ENCODE measurements around the gene ZC3H7B.
"Not testable (repeated sequence)": the region's sequence is repeated elsewhere in the genome, so short reads cannot be mapped to it uniquely, and the experiment has no call there.

The ZC3H7B gene, protein sequence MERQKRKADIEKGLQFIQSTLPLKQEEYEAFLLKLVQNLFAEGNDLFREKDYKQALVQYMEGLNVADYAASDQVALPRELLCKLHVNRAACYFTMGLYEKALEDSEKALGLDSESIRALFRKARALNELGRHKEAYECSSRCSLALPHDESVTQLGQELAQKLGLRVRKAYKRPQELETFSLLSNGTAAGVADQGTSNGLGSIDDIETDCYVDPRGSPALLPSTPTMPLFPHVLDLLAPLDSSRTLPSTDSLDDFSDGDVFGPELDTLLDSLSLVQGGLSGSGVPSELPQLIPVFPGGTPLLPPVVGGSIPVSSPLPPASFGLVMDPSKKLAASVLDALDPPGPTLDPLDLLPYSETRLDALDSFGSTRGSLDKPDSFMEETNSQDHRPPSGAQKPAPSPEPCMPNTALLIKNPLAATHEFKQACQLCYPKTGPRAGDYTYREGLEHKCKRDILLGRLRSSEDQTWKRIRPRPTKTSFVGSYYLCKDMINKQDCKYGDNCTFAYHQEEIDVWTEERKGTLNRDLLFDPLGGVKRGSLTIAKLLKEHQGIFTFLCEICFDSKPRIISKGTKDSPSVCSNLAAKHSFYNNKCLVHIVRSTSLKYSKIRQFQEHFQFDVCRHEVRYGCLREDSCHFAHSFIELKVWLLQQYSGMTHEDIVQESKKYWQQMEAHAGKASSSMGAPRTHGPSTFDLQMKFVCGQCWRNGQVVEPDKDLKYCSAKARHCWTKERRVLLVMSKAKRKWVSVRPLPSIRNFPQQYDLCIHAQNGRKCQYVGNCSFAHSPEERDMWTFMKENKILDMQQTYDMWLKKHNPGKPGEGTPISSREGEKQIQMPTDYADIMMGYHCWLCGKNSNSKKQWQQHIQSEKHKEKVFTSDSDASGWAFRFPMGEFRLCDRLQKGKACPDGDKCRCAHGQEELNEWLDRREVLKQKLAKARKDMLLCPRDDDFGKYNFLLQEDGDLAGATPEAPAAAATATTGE

DNA sequence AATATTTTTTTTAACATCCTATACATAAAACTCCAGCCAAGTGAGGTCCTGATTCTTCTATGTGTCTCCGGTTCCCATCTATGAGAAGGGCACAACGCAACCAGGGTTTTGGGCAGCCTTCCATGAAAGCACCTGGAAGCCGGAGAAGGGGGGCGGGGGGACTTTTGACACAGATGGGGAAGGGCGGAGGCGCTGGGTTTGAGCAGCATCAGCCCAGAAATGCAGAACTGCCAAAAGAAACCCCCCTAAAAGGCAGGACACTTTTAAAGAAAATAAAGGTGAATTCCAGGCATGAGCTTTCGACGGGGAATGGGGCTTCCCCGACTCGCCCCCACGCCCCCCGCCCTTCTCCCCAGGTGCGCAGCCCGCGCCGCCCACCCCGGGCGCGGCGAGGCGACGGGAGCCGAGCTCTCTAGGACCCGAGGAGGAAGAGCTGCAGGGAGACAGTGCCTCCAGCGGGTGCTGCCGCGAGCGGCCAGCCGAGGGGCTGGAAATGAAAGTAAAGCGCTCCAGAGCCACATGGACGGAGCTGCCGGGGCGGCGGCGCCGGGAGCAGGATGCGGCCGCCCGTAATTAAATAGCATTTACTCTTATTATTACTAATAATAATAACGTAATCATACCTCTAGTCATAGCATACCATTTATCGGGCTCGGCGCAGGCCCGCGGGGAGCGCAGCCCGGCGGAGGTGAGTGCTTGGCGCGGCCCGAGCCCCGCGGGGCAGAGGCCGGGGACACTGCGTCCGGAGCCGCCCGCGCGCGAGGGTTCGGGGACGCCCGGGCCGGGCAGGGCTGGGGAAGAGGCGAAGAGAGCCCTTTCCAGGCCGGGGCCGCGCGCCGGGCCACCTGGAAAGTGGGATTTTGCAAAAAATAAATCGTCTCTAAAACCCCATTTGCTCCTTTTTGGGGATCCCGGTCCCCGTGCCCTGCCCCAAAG is at the start of gene ZC3H7B:
TSS of gene ZC3H7B (plus strand) at position 441 of the 936 bp plus-strand sequence. CDS start 19,136 bp downstream, outside the sequence.
- peak within 1 kb of the TSS; percentile 94 for H3K4me3 ChIP-seq (ENCODE audit: low read depth, low read length)
- peak; percentile 34 for DNase-seq (ENCODE audit: low read depth)

DNA sequence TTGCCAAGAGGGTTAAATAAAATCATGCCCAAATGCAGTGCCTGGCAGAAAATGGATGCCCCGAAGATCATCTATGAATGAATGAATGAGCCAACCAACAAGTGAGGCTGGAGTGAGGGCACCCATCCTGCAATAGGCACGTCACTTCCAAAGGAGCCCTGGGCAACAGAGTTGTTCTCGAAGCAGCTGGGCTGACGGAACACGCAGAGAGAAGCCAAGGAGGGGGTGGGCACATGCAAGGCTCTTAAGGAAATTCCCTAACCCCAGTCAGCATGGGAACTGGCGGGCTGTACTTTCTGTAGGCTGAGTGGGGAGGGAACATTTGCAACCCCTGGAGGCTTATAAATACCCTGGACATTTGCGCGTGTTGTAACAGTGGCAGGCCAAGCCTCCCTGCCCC is 49.0 kb upstream of the ZC3H7B start:
- no peak overlapping the region for H3K4me3 ChIP-seq (ENCODE audit: low read depth, low read length)
- no peak for DNase-seq (ENCODE audit: low read depth)

DNA sequence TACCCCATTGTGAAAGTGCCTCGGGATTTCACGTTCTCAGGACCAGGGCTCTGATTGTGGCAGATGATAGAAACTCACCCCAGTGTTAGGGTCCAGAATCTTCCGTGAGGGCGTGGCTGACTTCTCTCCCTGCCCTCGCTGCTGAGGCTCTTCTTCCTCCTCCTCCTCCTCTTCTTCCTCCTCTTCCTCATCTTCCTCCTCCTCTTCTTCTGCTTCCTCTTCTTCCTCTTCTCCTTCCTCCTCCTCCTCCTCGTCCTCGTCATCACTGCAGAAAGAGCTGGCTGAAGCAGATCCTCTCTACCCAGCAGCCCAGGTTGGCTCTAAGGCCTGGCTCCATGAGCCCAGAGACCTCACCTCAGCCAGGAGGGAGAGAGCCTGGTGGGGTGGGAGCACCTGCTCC is 47.1 kb upstream of the ZC3H7B start:
- DNase-seq (ENCODE audit: low read depth), result no peak
- H3K4me3 ChIP-seq (ENCODE audit: low read depth, low read length), result no peak overlapping the region

DNA sequence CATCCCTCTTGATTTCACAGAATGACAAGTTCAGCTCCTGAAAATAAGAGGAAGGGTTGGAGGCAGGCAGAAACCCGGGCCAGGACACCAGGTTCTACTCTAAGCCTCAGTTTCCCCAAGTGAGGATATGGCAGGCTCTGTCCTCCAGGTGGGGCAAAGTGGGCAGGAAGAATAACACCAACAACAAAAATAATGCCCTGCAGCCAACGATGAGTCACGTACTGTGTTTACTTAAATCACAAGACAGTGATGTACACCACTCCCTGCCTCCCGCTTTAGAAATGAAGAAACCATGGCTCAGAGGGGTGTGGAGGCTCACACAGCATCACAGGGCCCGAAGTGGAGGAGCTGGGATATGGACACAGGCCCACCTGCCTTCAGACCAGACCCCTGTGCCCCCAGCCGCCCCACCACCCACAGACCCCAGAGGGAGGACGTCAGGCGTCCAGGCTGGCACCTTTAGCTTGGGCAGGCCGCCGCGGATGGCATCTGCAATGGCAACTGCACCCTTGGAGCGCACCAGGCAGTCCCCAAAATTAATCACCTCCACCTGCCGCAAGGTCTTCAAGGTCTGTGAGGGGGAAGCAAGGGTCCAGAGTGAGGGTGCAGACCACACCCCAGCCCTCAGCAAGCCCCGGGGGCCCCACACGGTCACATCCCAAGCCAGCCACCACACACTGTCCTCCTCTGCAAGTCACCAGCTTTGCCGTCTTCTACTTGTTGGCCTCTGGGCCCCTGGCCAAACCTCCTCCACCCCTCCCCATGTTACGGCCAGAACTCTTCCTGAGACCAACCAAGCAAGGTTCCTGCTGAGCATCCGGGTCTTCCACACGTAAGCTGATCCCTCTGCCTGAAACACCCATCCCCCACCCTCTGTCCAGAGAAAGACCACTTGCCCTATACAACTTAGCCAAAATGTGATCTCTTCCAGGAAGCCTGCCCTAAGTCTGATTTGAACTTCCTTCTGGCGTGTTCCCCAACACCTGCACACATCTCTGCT is 44.8 kb upstream of the ZC3H7B start:
- no peak for DNase-seq (ENCODE audit: low read depth)
- no peak overlapping the region for H3K4me3 ChIP-seq (ENCODE audit: low read depth, low read length)

DNA sequence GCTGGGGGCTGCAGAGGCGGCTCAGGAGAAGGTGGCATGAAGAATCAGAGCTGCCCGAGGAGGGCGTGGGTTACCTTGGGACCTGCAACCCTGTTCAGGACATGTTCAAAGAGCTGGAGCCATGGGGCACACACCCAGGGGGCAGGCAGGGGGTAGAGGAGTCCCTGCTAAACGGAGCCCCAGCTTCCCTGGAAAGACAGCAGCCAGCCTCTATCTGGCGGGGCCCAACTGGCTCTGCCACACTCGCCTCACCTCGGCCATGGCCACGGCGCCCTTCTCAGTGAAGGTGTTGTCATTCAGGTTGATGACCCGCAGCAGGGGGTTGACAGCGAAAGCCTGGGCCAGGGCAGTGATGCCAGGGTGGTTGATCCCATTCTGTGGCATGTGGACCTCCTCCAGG is 43.6 kb upstream of the ZC3H7B start:
- no peak overlapping the region for H3K4me3 ChIP-seq (ENCODE audit: low read depth, low read length)
- no peak for DNase-seq (ENCODE audit: low read depth)

DNA sequence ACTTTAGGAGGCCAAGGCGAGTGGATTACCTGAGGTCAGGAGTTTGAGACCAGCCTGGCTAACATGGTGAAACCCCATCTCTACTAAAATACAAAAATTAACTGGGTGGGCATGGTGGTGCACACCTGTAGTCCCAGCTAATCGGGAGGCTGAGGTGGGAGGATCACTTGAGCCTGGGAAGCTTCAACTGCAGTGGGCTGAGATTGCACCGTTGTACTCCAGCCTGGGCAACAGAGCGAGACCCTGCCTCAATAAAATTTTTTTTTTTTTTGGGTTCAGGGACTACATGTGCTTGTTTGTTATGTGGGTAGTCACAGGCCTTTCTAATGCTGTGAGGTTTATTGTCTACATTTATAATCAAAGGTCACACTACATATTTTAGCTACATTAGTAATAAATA is 41.6 kb upstream of the ZC3H7B start:
- not testable (repeated sequence) for DNase-seq (ENCODE audit: low read depth); H3K4me3 ChIP-seq (ENCODE audit: low read depth, low read length)

DNA sequence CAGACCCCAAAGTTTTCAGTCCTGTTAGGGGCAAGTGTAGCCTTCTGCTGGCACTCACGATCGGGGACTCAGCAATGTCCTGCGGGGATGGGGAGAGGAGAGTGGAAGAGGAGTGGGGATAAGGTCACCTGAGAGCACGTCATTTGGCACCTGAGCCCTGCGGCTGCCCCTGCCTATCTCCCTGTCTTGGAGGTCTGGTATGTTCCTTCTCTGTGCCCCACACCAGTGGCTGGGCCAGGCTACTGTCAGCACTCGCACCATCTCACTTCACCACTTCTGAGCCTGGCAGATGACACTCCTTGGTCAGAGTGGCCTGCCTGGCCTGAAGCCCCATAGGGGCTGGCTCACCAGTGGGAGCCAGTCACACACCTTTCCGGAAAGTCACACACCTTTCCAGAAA is 40.5 kb upstream of the ZC3H7B start:
- DNase-seq (ENCODE audit: low read depth), result no peak

DNA sequence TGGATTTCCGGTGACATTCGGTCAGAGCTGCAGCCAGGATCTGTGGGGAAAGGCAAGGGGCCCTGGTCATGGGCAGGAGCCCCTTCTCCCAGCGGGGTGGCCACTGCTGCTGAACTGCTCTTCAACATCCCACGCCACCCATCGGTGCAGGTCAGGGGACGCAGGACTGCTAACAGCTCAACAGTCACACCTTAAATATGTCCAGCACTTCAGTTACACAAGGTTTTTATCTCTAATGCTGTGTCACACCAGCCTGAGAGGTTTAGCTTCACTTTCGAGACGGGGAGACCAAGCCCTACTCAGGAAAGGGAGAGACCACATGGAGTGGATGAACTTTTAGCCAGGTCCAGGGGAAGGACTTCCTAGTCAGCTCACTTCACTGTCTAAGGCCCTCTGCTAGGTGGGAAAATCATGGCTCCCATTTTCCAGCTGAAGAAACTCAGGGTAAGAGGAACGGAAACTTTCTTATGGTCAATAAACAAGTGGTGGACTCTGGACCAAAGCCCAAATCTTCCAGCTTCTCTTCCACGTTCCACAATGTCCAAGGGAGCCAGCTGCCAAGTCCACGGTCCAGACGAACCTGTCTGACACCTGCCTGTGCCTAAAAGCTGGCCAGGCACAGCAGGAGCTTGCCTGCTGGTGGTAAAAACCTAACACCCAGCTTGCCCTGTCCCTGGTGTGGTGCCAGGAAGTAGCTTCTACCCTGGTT is 39.6 kb upstream of the ZC3H7B start:
- H3K4me3 ChIP-seq (ENCODE audit: low read depth, low read length), result no peak overlapping the region
- no peak for DNase-seq (ENCODE audit: low read depth)

More for the DNA sequence above, 40.5 kb upstream of the ZC3H7B start:
- H3K4me3 ChIP-seq (ENCODE audit: low read depth, low read length), result no peak overlapping the region

DNA sequence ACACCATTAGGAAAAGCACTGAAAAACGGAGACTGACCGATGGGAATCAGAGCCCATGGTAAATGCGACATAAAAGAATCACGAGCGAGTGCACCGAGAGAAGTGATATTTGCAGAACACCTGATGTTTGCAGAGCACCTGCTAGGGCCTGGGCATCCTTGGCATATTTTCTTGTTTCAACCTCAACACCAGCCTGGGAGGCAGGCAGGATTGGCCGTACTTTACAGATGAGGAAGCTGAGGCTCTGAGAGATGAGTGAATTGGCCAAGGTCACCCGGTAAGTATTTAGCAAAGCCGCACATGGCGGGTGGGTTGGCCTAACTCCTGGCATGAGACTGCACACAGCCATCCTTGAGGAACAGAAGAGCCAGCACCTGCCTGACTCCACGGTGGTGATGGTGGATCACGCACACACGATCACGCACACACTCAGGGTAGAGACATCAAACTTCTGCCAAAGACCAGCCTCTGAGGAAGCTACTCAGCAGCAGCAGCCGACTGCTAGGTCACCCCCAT is 39.0 kb upstream of the ZC3H7B start:
- H3K4me3 ChIP-seq (ENCODE audit: low read depth, low read length), result no peak overlapping the region
- DNase-seq (ENCODE audit: low read depth), result no peak

DNA sequence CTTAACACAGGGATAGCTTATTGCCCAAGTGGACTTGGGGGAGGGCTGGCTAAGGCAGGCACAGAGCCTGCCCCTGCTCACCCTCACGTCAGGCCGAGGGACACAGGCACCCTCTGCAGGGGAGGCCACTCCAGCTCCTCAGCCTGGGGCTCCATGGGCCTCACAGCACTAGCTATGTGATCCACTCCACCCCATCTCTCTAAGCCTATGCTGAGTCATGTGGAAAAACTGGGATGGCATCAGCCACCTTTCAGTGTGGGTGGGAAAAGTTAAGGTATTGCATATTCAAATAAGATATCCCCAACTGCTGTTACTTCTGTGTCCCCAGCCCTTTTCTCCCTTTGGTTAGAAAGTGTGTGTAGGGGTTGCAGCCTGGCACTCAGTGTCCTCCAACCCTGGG is 37.6 kb upstream of the ZC3H7B start:
- no peak for DNase-seq (ENCODE audit: low read depth)
- H3K4me3 ChIP-seq (ENCODE audit: low read depth, low read length), result no peak overlapping the region

DNA sequence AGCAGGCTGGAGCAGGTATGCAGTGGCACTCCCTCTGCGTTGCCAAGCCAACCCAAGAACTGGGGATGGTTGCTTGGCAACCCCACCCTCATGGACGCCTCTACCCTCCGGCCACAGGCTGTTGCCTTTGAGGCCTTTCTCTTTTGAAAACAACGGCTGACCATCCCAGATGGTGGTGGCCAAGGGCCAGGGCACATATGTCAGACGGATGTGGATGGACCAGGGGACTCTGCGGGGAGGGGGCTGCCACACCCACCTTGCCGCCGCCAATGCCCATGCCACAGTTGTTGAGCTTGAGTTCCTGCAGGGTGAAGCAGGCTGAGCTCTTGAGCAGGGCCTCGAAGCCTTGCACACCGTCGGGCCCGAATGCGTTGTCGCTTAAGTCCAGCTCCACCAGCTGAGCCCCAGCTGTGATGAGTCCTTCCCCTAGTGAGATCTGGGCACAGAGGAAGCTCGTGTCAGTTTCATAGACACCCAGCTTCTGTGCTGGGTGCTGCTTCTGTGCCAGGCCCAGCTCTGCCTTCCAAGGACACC is 36.9 kb upstream of the ZC3H7B start:
- no peak overlapping the region for H3K4me3 ChIP-seq (ENCODE audit: low read depth, low read length)
- DNase-seq (ENCODE audit: low read depth), result no peak

DNA sequence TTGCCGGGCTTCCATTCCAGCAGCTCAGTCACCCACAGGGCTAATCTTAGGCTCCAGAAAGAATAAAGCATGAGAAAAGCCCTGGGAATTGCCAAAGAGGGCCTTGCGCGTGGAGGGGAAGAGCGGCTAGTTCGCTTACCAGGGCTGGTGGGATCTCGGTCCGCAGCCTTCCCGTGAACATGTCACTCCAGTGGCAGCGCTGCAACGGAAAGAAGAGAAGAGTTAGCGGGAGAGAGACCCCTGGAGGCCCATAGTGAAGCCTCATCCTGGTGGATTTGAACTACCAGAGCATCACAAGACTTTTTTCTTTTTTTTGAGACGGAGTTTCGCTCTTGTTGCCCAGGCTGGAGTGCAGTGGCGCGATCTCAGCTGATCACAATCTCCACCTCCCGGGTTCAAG is 33.4 kb upstream of the ZC3H7B start:
- H3K4me3 ChIP-seq (ENCODE audit: low read depth, low read length), result no peak overlapping the region
- no peak for DNase-seq (ENCODE audit: low read depth)

DNA sequence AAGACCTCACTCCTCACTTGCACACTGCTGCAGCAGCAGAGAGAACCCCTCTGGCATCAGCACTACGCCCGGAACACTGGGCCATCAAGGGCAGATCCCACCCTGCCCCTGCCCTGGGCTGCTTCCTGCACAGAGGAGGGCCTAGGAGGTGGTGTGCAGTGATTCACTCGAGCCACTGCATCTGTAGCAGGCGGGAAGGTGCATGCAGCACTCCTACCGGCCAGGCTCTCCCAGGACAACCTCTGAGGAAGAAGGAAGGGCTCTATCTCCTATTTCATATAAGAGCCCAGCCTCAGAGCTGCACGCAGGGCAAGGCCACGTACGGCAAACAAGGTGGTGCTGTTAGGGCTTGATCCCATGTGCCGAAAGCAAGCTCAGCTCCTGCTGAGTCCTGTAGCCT is 29.5 kb upstream of the ZC3H7B start:
- no peak overlapping the region for H3K4me3 ChIP-seq (ENCODE audit: low read depth, low read length)
- DNase-seq (ENCODE audit: low read depth), result no peak

DNA sequence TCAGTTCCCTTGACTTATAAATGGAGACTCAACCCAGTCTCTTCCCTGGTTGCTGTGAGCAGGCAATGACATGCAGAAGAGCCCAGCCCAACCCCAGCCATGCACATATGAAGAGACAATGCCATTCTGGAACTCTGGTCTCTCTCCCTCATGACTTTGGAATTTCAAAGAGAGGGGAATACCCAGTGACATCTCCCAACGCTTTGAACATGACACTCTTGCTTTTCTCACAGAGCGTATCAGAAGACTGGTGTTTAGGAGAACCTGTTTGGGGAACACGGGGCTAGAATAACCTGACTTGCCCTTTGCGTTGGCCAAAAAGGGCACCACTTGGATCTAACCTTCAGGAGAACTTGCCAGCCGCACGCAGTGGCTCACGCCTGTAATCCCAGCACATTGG is 28.2 kb upstream of the ZC3H7B start:
- H3K4me3 ChIP-seq (ENCODE audit: low read depth, low read length), result no peak overlapping the region
- no peak for DNase-seq (ENCODE audit: low read depth)

DNA sequence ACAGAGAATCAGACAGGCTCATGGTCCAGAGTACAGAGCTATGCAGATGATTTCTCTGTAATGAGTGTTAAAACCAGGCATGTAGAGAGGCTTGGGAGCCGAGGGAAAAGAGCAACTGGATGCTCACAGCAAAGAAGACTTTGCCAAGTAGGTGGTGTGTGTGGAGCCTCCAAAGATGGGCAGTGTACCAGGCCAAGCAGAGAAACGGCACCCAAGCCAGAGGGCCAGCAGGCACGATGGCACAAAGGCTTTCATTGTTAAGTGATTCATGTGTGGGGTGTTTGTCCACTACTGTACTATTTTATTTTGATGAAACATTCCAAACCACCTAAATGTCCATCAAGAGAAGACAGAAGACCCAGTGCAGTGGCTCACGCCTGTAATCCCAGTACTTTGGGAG is 26.5 kb upstream of the ZC3H7B start:
- DNase-seq (ENCODE audit: low read depth), result no peak
- no peak overlapping the region for H3K4me3 ChIP-seq (ENCODE audit: low read depth, low read length)

DNA sequence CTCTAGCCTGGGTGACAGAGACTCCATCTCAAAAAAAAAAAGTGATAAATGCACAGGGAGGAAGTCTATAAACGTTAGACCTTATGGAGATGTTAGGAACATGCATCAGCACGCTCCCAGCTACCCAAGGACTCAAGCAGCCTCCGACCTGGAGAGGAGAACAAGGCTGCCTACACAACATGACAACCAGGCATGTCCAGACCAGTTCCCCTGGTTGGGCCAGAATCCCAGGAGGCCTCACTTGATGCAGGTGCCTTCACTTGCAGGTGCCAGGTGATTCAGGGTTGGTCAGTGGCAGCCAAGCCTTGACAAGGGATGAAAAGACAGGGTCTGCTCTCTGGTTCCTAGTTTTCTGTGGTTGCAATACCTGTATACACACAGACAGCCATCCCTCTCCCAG is 21.3 kb upstream of the ZC3H7B start:
- H3K4me3 ChIP-seq (ENCODE audit: low read depth, low read length), result no peak overlapping the region
- no peak for DNase-seq (ENCODE audit: low read depth)

DNA sequence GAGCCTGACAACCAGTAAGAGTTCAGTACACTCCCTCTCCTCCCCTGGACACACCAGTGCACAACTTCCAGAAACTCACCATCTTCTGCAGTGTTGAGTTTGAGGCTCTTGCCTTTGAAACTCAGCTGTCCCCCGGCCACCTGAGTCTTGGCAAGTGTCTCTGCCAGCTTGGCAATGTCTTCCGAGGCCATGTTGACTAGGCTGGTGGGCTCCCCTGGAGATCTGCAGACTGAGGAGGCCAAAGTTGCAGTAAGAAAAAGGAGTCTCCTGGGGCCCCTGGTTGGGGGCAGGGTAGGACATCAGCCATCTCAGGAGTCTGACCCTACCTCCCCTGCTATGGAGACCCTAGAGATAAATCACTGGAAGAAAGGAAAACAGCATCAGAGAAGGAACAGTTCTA is 20.5 kb upstream of the ZC3H7B start:
- no peak for DNase-seq (ENCODE audit: low read depth)
- H3K4me3 ChIP-seq (ENCODE audit: low read depth, low read length), result no peak overlapping the region

Data from skeletal muscle cell (primary cell).